Astrocyte of the spinal cord (primary cell): ENCODE data around the gene RPS6KA6.
A peak's percentile ranks its signal among the peaks of the same experiment; 100 is the strongest.

Experiments used
- DNase-seq: peaks from one replicate; pipeline ENCODE4 v3.0.0; 2011; ENCODE audit warnings: low read depth, low spot score
- H3K4me3 ChIP-seq: 2 replicates; pipeline ENCODE4 v1.5.1; 2011; ENCODE audit warnings: low read depth, mild to moderate bottlenecking, low read length, moderate library complexity
- CTCF ChIP-seq: IDR thresholded peaks from 2 replicates; pipeline ENCODE4 v1.5.1; 2012; ENCODE audit warnings: low read depth, mild to moderate bottlenecking, low read length, inconsistent platforms
- in situ Hi-C: cut with HindIII; loops from 2 replicates; pipeline ENCODE4 v1.10.0; 2017; ENCODE audit warnings: low sequenced_read_pairs

The RPS6KA6 gene

GRCh38 chrX:84064164-84064563, 123.8 kb downstream of the RPS6KA6 start:
- DNase-seq = no peak
- no peak overlapping the region for H3K4me3 ChIP-seq
- no peak for TF ChIP-seq CTCF
- in situ Hi-C loops = no loop called here

GRCh38 chrX:84047339-84047738, 140.7 kb downstream of the RPS6KA6 start:
- no peak for TF ChIP-seq CTCF
- in situ Hi-C loops = no loop called here
- H3K4me3 ChIP-seq = no peak overlapping the region
- DNase-seq = no peak

- peak; percentile 65 for TF ChIP-seq CTCF
- no peak overlapping the region for H3K4me3 ChIP-seq
- in situ Hi-C loops = no loop called here
- peak; percentile 28 for DNase-seq
Observed at GRCh38 chrX:84046403-84046984, 141.5 kb downstream of the RPS6KA6 start.

GRCh38 chrX:84044051-84044450, 143.9 kb downstream of the RPS6KA6 start:
- DNase-seq = no peak
- TF ChIP-seq CTCF = no peak
- H3K4me3 ChIP-seq = no peak overlapping the region
- in situ Hi-C loops = no loop called here
